HCT116 (cell line): ENCODE data around the gene SLC2A9. TPM values are rescaled to one million over a fixed set of nuclear protein-coding genes. Genes with fewer than 3 reads are reported as not detected.

Experiments
- ATAC-seq: fragments of 200-7000 bp; cut with Tn5 transposase; 2 replicates; pipeline ENCODE4 v1.9.1; 2020; ENCODE audit warnings: mild to moderate bottlenecking, moderate library complexity
- BruUV-seq: library from RNA; stranded (reverse); fragments of 400-500 nt; replicated peaks from 2 replicates; lab custom pipeline; 2021; lab: Mats Ljungman, UMichigan
- CTCF ChIA-PET: fragments of 300-600 bp; sonication (Branson Sonifier 250); formaldehyde crosslinking; loops from one replicate; lab custom pipeline; 2021; ENCODE audit warnings: antibody characterized with exemption; lab: Charles Lee
- POLR2A ChIA-PET: fragments of 300-600, 350-600 bp; sonication (Branson Sonifier 250); formaldehyde crosslinking; loops from one replicate; lab custom pipeline; 2021; ENCODE audit warnings: antibody characterized with exemption; lab: Charles Lee
- RAD21 ChIA-PET, 2 experiments: fragments of 300-600 bp; sonication (Branson Sonifier 250); formaldehyde crosslinking; loops; one replicate each; lab custom pipeline; 2023; ENCODE audit warnings: low total read pairs in 2 of 2; ENCODE audit not compliant: uncharacterized antibody in 2 of 2, unreplicated experiment in 2 of 2, low non-redundant PET in 1 of 2; lab: Charles Lee
- DNase-seq: peaks from one replicate; pipeline ENCODE4 v3.0.0-alpha.2; 2010; ENCODE audit warnings: low read depth, low spot score
- H2AFZ ChIP-seq: fragments of 200-600 bp; shearing (Covaris generic), sonication (generic); 2 replicates; pipeline ENCODE4 v1.6.1; 2017; ENCODE audit warnings: low read depth, mixed run types, mixed read lengths, antibody characterized with exemption, low read length; ENCODE audit not compliant: poor library complexity, severe bottlenecking
- H3K27ac ChIP-seq: 2 replicates; pipeline ENCODE4 v1.5.1; 2012; ENCODE audit warnings: low read depth, low read length
- H3K27me3 ChIP-seq: fragments of 200-600 bp; sonication (generic); 2 replicates; pipeline ENCODE4 v1.6.1; 2016; ENCODE audit warnings: mixed run types, low read length, mixed read lengths; ENCODE audit not compliant: insufficient read depth
- H3K36me3 ChIP-seq, 2 experiments: fragments of 200-500 bp in 1 of 2; fragments of 200-600 bp in 1 of 2; sonication (Bioruptor generic) in 1 of 2; sonication (generic) in 1 of 2; 2 replicates each; pipeline versions ENCODE4 v1.5.1 to v1.6.1; 2014 to 2016; ENCODE audit warnings: low read length in 2 of 2, inconsistent platforms in 1 of 2, mixed read lengths in 1 of 2, mixed run types in 1 of 2; ENCODE audit not compliant: insufficient read depth in 2 of 2, control insufficient read depth in 1 of 2
- H3K4me1 ChIP-seq, 2 experiments: fragments of 200-600 bp in 1 of 2; sonication (generic) in 1 of 2; 2 replicates each; pipeline versions ENCODE4 v1.5.1 to v1.6.1; 2012 to 2017; ENCODE audit warnings: low read length in 2 of 2, inconsistent platforms in 1 of 2, mild to moderate bottlenecking in 1 of 2, mixed read lengths in 1 of 2, mixed run types in 1 of 2, moderate library complexity in 1 of 2; ENCODE audit not compliant: insufficient read depth in 2 of 2, control insufficient read depth in 1 of 2
- H3K4me2 ChIP-seq: fragments of 200-600 bp; sonication (generic); 2 replicates; pipeline ENCODE4 v1.6.1; 2017; ENCODE audit warnings: mixed run types, low read length, mixed read lengths
- H3K4me3 ChIP-seq, 2 experiments: fragments of 200-600 bp in 1 of 2; sonication (generic) in 1 of 2; replicated peaks in 1 of 2; 2 replicates each; pipeline ENCODE4 v1.5.1; 2011 to 2016; ENCODE audit warnings: low read length in 2 of 2, control low read depth in 1 of 2, low read depth in 1 of 2, mild to moderate bottlenecking in 1 of 2, mixed read lengths in 1 of 2, mixed run types in 1 of 2
- H3K79me2 ChIP-seq: fragments of 200-600 bp; sonication (generic); 2 replicates; pipeline ENCODE4 v1.6.1; 2017; ENCODE audit warnings: mild to moderate bottlenecking, mixed run types, low read length, moderate library complexity, mixed read lengths; ENCODE audit not compliant: insufficient read depth
- H3K9ac ChIP-seq: fragments of 200-600 bp; sonication (generic); 2 replicates; pipeline ENCODE4 v1.6.1; 2016; ENCODE audit warnings: low read length, mixed read lengths
- H3K9me2 ChIP-seq: fragments of 200-600 bp; sonication (generic), shearing (Covaris generic); 2 replicates; pipeline ENCODE4 v1.6.1; 2017; ENCODE audit warnings: mixed run types, mild to moderate bottlenecking, moderate library complexity; ENCODE audit not compliant: insufficient read depth
- H3K9me3 ChIP-seq, 2 experiments: fragments of 200-500 bp in 1 of 2; fragments of 200-600 bp in 1 of 2; sonication (Bioruptor generic) in 1 of 2; sonication (generic) in 1 of 2; 2 replicates each; pipeline ENCODE4 v1.6.1; 2014 to 2017; ENCODE audit warnings: low read length in 2 of 2, mixed read lengths in 2 of 2, inconsistent platforms in 1 of 2, low read depth in 1 of 2, mild to moderate bottlenecking in 1 of 2, mixed run types in 1 of 2, moderate library complexity in 1 of 2; ENCODE audit not compliant: control insufficient read depth in 1 of 2, insufficient read depth in 1 of 2
- H4K20me1 ChIP-seq: fragments of 200-600 bp; sonication (generic), shearing (Covaris generic); 2 replicates; pipeline ENCODE4 v1.6.1; 2017; ENCODE audit warnings: mixed run types, mild to moderate bottlenecking, moderate library complexity; ENCODE audit not compliant: insufficient read depth
- CEBPB ChIP-seq: IDR thresholded peaks from 2 replicates; pipeline ENCODE4 v1.6.1; 2012; ENCODE audit warnings: low read depth
- CTCF ChIP-seq, 3 experiments: fragments of 200-600 bp in 1 of 3; sonication (generic) in 1 of 3; IDR thresholded peaks in 2 of 3; conservative IDR thresholded peaks in 1 of 3; 2 replicates each; pipeline ENCODE4 v1.5.1; 2012 to 2017; ENCODE audit warnings: low read depth in 2 of 3, low read length in 2 of 3, antibody characterized with exemption in 1 of 3, borderline replicate concordance in 1 of 3, control low read depth in 1 of 3, mild to moderate bottlenecking in 1 of 3, mixed read lengths in 1 of 3, mixed run types in 1 of 3, moderate library complexity in 1 of 3; ENCODE audit not compliant: insufficient read depth in 1 of 3
- JUND ChIP-seq: IDR thresholded peaks from 2 replicates; pipeline ENCODE4 v1.6.1; 2012
- POLR2A ChIP-seq: IDR thresholded peaks from 2 replicates; pipeline ENCODE4 v1.7.0; 2011; ENCODE audit warnings: borderline replicate concordance; ENCODE audit not compliant: insufficient read depth, insufficient read length; ENCODE audit errors: extremely low read depth
- RAD21 ChIP-seq: IDR thresholded peaks from 2 replicates; pipeline ENCODE4 v1.6.1; 2012; ENCODE audit warnings: low read depth, mild to moderate bottlenecking
- SRF ChIP-seq: IDR thresholded peaks from 2 replicates; pipeline ENCODE4 v1.6.1; 2012; ENCODE audit warnings: low read depth
- ZBTB33 ChIP-seq: IDR thresholded peaks from 2 replicates; pipeline ENCODE4 v1.6.1; 2011; ENCODE audit warnings: mild to moderate bottlenecking, low read length, moderate library complexity; ENCODE audit not compliant: insufficient replicate concordance; ENCODE audit errors: extremely low read depth
- ZNF274 ChIP-seq: fragments of 200-500 bp; sonication (Bioruptor generic); IDR thresholded peaks from 2 replicates; pipeline ENCODE4 v1.6.1; 2014; ENCODE audit warnings: mild to moderate bottlenecking, low read depth, low read length, inconsistent platforms
- intact Hi-C: fragments of 100-400 bp; cut with micrococcal nuclease; formaldehyde crosslinking; loops from 2 replicates; pipeline ENCODE4 v1.10.0; 2022
- total RNA-seq: library from RNA; stranded (reverse); gene quantifications from one replicate; pipeline ENCODE4 v1.2.1, GENCODE V29; 2021; ENCODE audit not compliant: unreplicated experiment

Gene SLC2A9
- total RNA-seq, 1 experiment from 2014 or later, result 2.2 TPM

- Histone ChIP-seq H3K4me2 (no peak overlapping the region), H3K79me2 (no peaks in the 10 kb centered on the region), H2AFZ (no peak overlapping the region), H3K4me1 (no peaks in the 10 kb centered on the region), H3K9me2 (no peaks in the 10 kb centered on the region)
- no peak for ATAC-seq
- BruUV-seq, result no TSS peak
- no peak for TF ChIP-seq ZBTB33
- no peak for TF ChIP-seq SRF
- TF ChIP-seq CTCF (IDR thresholded peaks at IDR 0.05 in 2 of 3, conservative IDR thresholded peaks at IDR 0.05 in 1 of 3; ENCODE audit: borderline replicate concordance in 1 of 3, insufficient read depth in 1 of 3, low read depth in 2 of 3, low read length in 2 of 3), result no peak
- TF ChIP-seq JUND, result no peak
- TF ChIP-seq RAD21, result no peak
- TF ChIP-seq, all 23 proteins: peak for 0
- intact Hi-C loops, result no loop called here
- ChIA-PET POLR2A (no interaction called here), RAD21 (no interaction called here), CTCF (no interaction called here)
- no peaks in the 10 kb centered on the region for H4K20me1 ChIP-seq
- DNase-seq, result no peak
- H3K9me3 ChIP-seq, result no peaks in the 10 kb centered on the region
- H3K27me3 ChIP-seq, result 0 out of 2 replicates have a peak, but pooled peaks cover 4% of the 10 kb centered on the region
- H3K4me3 ChIP-seq, result no peak overlapping the region
- no peak overlapping the region for H3K27ac ChIP-seq
- no peaks in the 10 kb centered on the region for H3K36me3 ChIP-seq
- no peak overlapping the region for H3K9ac ChIP-seq
These were observed 90.2 kb downstream of the SLC2A9 start for GRCh38 chr4:9931146-9931545.

GRCh38 chr4:9929111-9929510 is 92.2 kb downstream of the SLC2A9 start:
- POLR2A ChIA-PET, result no interaction called here
- no peaks in the 10 kb centered on the region for H3K36me3 ChIP-seq
- TF ChIP-seq CEBPB, result no peak
- TF ChIP-seq ZNF274, result no peak
- TF ChIP-seq POLR2A, result no peak
- RAD21 ChIA-PET, result no interaction called here
- ATAC-seq (no peak), DNase-seq (no peak)
- no peak overlapping the region for H3K4me2 ChIP-seq
- H3K4me1 ChIP-seq, result peaks cover 0 to 5% of the 10 kb centered on the region in 2 experiments; a peak in 1 of 4 replicates
- H3K27ac ChIP-seq, result no peak overlapping the region
- no peaks in the 10 kb centered on the region for H4K20me1 ChIP-seq
- CTCF ChIA-PET, result no interaction called here
- H3K9me3 ChIP-seq, result no peaks in the 10 kb centered on the region
- H3K79me2 ChIP-seq, result no peaks in the 10 kb centered on the region
- no peak overlapping the region for H2AFZ ChIP-seq
- BruUV-seq, result no TSS peak
- H3K9me2 ChIP-seq, result no peaks in the 10 kb centered on the region
- no peak overlapping the region for H3K4me3 ChIP-seq
- intact Hi-C loops, result no loop called here
- 0 out of 2 replicates have a peak, but pooled peaks cover 4% of the 10 kb centered on the region for H3K27me3 ChIP-seq
- no peak overlapping the region for H3K9ac ChIP-seq
